Glomerular visceral epithelial cell (primary cell): ENCODE measurements around the gene ADAMTS10.
"Not testable (repeated sequence)": the region's sequence is repeated elsewhere in the genome, so short reads cannot be mapped to it uniquely, and the experiment has no call there.

Experiments used
- DNase-seq: peaks from one replicate; pipeline ENCODE4 v3.0.0-alpha.2; 2016; ENCODE audit errors: extremely low spot score

Gene ADAMTS10

DNA sequence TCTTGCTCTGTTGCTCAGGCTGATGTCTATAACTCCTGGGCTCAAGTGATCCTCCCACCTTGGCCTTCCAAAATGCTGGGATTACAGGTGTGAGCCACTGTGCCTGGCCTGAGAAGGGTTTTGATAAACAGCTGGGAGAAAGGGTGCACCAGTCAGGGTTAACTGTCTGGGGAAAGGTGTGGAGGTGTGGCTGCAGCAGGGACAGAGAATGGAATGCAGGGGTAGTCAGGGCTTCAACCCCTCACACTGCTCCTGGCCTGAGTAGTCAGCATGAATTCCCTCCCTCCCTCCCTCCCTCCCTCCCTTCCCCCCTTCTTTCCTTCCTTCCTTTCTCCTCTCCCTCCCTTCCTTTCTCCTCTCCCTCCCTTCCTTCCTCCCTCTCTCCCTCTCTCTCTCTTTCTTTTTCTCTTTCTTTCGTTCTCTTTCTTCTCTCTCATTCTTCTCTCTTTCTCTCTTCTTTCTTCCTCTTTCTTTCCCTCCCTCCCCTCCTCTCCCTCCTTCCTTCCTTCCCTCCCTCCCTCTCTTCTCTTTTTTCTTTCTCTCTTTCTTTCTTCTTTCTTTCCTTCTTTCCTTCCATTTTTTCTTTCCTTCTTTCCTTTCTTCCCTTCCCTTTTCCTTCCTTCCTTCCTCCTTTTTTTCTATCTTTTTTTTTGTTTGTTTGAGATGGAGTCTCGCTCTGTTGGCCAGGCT, 49.3 kb downstream of the ADAMTS10 start:
- no peak for DNase-seq

DNA sequence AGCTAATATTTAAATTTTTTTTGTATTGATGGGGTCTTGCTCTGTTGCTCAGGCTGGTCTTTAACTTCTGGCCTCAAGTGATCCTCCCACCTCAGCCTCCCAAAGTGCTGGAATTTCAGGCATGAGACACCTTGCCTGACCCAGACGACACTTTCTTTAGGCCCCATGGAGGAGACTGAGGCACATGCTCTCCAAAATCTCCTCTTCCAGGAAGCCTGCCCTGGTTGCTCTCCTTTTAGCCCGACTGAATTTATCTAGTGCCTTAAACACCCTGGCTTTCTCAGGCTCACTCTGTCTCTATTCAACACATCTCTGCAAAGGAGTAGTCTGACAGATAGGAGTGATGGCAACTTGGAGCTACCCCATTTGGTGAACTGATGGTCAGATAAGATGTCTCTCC, 52.2 kb downstream of the ADAMTS10 start:
- no peak for DNase-seq

DNA sequence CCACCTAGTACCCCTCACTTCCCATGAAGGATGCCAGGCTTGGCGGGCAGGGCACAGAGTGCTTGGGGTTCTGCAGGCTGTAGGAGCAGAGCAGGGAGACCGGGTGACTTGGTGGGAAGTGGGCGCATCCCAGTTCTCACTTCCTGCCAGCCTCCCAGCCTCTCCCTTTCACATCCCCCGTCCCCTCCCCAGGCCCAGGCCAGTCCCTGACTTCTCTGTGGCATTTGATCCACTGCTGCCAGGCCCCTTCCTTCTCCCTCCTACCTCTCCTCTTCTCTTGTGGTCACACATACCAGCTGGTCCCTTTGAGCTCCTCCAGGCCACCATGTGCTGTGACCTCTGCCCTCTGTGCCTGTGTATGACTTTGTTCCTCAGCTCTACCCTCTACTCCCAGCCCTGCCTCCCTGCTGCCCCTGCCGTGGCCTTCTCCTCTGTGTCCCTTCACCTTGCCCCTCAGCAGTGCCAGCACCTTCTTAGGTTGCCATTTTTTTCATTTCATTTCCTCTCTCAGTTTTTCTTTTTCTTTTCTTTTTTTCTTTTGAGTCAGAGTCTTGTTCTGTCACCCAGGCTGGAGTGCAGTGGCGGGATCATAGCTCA, 52.8 kb downstream of the ADAMTS10 start:
- no peak for DNase-seq

DNA sequence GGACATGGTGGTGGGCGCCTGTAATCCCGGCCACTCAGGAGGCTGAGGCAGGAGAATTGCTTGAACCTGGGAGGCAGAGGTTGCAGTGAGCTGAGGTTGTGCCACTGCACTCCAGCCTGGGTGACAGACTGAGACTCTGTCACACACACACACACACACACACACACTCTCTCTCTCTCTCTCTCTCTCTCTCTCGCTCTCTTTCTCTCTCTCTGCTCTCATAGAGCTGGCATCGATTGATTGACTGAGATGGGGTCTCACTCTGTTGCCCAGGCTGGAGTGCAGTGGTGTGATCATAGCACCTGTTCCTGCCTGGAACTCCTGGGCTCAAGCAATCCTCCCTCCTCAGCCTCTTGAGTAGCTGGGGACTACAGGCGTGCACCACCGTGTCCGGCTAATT, 56.8 kb downstream of the ADAMTS10 start:
- not testable (repeated sequence) for DNase-seq

DNA sequence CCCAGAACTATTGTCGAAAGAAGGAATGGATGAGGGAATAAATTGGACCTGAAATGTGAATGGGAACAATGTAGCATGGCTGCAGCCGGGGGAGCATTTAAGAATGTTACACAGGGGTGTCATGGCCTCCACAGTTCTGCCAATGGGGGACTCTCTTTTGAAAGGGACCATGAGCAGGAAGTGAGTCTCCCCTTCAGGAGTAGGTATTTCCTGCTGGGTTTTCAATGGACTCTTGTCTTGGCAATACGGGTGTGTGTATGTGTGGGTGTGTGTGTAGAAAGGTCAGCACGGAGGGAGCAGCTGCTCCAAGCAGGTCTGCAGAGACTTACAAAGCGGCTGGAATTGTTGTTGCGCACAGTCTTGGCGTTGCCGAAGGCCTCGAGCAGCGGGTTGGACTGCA, 57.7 kb downstream of the ADAMTS10 start:
- DNase-seq, result no peak

DNA sequence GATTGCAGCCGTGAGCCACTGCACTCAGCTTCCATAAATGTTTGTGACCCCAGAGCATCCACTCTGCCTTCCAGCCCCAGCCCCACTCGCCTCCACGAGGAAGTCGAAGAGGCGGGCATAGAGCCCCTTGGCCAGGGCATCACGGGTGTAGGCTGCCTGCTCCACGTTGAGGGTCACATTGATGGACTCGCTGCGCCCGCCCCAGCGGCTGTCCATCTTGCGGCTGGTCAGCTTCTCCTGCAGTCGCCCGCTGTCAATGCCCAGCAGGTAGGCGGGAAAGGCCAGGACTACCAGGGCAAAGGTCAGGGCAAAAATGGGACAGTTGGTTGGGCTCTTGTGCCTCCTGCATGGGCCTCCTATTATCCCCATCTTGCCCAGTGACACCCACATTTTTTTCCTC, 60.4 kb downstream of the ADAMTS10 start:
- no peak for DNase-seq

DNA sequence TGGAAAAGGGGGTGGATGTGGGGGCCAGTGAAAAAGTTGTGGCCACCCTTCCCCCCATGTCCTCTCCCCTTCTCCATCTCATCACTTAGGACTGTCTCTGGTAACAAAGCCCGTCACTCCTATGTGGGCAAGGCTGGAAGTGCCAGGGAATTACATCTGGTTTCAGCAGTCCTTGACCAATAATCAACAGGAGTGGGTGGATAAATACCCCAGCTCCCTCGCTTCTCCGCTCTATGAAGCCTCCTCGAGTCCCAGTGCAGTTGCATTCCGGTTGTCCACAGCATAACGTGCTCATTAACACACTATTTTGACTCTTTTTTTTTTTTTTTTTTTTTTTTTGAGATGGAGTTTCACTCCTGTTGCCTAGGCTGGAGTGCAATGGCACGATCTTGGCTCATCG, 64.8 kb downstream of the ADAMTS10 start:
- DNase-seq, result no peak

DNA sequence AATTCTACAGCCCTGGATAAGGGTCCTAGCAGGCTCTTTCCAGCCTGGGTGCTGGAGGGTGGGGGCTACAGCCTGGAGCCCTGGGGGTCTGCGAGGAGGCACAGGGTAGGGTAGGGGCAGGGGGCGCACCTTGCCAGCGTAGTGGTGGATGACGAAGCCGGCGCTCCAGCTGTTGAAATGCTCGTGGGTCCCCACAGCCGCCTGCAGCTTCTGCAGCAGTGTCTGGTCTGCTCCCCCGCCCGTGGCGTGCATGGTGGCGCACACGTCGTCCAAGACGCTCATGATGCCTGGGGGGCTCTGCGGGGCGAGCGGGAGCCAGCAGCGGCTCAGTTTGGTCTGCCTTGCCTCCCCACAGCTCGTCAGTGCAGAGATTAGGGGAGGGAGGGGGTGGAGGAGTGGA, 66.3 kb downstream of the ADAMTS10 start:
- DNase-seq, result no peak

DNA sequence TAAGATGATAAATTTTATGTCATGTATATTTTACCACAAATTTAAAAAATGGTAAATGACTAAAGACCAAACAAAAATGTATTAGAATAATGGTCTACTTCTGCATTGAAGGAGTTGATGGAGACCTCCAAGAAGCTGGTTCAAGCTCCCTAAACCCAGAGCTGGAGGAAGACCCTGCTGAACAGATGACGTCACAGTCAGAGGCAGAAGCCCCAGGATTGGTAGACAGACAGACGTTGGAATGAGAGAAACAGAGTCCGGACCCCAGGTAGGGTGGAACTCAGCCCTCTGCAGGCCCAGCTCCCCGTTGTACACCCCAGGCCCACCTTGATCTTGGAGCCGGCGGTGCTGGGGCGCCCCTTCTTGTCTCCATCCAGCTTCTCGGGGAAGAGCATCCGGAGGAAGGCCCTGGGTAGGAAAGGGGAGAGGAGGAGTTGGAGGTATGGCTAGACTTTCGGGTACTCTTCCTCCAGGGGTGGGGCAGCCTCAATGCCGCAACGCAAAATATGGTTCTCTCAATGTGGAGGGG, 70.8 kb downstream of the ADAMTS10 start:
- DNase-seq, result no peak

DNA sequence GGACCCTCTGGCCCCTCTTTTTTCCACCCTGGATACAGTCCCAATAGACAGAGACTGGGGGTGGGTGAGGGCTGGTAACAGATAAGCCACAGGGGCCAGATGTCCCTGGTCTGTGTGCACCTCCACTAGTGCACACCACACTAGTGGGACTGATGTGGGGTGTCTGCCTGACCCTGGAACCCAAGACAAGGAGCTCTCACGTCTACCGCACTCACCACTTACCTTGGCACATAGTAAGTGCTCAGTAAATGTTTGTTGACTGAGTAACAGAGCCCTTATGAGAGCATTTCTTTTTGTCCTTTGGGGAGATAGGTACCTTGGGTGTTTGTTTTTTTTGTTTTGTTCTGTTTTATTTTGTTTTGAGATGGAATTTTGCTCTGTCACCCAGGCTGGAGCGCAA, 73.4 kb downstream of the ADAMTS10 start:
- no peak for DNase-seq

DNA sequence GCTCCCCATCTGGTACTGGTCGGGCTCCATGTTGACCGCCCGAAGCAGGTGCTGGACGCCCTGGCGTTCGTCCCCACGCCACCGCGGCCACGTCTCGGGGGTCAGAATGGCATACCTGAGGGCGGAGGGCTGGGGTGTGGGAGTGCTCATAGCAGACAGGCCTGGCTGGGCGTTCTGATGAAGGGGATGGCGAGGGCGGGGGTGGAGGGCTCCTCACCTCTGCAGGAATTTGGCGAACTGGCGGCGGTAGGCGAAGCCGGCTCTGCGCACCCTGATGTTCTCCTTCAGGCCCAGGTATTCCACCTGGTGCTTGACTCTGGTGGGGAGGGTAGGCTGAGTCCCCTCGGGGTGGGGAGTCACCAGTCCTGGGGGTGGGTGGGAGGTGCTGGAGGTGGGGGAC, 74.2 kb downstream of the ADAMTS10 start:
- no peak for DNase-seq

DNA sequence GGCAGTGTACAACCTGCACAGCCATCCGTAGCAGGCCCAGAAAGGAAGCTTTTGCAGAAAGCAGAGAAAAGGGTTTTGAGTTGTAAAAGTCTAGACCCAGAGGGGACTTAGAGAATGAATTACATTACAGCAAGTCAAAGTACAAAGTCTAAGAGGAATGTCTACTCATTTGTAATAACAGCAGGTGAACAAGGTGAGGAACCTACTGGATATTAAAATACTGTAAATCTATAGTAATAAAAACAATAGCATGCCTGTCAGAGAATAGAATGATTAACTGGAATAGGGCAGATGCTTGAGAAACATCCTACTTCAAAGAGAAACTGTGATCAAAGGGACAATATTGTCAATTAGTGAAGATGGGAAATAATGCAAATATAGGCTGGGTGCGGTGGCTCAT, 78.3 kb downstream of the ADAMTS10 start:
- no peak for DNase-seq

DNA sequence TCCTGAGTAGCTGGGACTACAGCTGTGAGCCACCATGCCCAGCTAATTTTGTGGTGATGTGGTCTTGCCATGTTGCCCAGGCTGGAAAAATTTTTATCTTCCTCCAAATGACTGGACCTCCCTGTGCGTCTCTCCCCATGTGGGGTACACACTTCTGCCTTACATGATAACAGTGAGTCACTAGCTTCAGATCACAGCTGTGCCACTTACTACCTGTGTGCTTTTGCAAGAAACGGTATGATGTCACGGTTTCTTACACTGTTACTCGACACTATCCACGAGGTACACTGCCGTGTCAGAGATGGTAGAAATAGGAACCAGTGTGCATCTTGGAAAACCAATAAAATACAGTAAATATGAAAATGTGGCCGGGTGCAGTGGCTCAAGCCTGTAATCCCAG, 79.0 kb downstream of the ADAMTS10 start:
- no peak for DNase-seq
